HG03139 (cell line): ENCODE measurements around the gene CLSTN2.

Experiments used
- ATAC-seq: cut with Tn5 transposase; IDR thresholded peaks from one replicate; pipeline ENCODE4 v1.9.1; 2021; ENCODE audit not compliant: unreplicated experiment

CLSTN2 gene

DNA sequence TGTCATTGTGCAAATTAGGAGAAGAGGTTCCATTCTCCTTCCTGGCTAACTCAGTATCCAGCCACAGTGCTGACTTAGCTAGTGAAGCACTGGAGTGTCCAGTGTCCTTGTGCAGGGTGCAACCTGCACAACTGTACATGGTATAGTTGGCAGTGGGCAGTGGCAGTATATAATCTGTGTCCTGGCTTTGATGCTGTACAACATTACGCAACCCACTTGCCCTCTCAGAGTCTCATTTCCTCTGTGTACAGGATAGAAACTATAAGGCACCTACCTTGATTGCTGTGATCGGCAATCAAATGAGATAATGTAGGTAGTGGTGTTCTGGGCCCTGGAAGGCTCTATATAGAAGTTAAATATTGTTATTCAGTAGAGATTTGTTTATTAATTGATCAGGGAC is 333.6 kb downstream of the CLSTN2 start:
- no peak for ATAC-seq

DNA sequence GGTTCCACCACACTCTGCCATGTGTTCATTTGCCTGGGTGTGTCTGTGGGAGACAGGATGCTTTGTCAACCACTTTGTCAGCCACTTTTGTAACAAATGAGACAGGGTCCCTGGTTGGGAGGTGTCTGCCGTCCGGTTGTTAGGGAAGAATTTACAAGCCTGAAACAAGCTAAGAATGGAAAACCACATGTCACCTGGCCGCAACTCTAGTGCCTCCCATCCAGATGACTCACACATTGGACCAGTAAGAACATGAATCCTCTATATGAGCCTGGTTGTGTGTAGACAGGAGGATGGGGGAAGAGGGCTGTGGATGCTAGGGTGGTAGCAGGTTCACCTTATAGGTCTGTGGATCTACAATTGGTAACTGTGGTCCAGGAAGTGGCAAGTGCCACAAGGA is 335.3 kb downstream of the CLSTN2 start:
- ATAC-seq: no peak

DNA sequence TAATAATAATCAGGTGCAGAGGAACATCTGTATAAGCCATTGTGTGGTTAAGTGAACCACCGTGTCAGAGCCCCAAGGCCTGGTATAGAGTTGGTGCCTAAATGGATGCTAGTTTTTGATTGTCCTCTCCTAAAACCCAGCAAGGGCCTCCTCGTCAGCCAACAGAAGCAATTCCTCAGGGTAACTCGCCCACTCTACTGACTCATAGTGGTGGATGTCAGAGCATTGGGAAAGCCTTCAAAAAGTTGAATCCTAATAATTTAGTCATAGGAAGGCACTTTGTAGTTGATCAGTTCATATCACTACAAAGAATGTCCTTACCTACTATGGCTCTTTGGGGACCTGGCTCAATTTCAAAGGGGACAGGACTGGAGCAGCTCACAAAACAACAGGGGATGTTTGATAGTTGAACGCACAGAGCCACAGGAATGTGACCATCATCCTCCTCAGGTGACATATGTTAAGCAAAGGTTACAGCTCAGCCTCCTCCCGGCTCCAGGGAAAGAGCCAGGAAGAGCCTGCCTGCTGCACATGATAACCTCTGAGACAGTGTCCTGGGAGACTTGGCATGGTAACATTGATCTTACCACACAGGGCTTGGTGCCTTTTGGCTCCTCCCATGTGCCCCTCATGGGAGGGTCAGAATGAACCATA is 338.7 kb downstream of the CLSTN2 start:
- no peak for ATAC-seq

DNA sequence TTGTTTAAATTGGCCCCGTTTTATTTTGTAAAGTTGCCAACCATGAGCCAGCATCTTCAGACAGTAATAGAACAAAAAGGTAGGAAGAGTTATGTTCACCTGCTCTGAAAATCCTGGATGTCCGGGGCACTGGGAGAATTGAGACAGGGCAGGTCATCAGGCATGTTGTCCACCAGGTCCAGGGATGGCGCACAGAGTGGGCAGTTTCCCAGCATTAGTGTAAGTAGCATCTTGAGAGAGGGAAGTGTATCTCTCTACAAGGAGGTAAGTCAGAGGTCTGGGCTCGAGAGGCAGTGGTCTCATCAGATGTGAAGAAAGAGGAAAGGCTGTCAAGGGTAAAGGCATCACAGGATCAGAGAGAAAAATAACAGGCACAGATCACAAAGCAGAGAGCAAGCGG is 339.4 kb downstream of the CLSTN2 start:
- no peak for ATAC-seq

DNA sequence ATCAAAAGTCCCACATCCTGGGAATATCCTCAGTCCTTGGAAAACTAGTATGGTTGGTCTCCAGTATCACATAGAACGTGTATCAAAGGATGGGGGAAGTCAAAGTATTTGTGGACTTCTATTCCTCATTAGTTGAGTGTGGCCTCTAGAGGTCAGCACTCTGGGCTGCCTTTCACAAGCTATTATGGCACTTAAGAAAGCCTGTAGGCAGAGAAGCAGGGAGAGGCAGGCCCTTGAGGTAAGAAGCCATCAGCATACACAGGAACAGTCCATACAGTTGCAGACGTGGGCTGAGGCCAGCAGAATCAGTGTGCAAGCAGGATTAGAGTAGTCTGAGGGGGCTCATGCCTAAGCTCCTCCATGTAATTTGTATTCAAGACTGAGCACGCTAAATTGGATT is 341.7 kb downstream of the CLSTN2 start:
- ATAC-seq: no peak

DNA sequence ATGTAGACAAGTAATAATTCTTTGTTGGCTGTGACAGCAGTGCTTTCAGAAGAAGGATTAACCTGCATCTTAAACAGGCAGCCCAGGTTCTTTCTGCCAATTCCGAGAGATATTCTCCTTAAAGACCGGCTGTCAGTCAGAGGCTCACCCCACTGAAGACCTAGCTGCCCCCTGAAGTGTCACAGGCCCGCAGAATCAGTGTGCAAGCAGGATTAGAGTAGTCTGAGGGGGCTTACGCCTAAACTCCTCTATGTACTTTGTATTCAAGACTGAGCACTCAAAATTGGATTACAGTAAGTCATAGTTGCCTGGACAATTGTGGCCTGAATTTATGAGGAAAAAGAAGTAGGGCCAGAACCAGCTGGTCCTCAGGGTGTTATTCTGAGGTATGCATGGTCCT is 342.9 kb downstream of the CLSTN2 start:
- no peak for ATAC-seq

DNA sequence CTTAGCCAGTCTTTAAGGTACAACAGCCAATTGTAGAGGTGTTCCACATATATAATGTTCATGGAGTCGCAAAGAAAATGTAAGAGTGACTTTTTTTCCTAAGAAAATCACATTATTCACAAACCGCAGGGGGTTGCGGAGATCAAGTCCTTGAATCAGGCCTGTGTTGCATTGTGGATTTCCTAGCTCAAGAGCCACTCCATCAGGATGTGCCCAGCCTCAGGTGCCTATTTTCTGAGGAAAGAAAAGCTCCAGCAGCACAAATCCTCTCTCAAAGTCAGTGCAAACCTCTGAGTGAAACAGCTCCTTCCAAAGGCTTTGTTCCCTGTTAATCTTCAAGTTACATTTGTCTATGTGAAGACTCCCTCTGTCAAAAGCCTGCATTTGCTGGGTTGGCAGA is 349.4 kb downstream of the CLSTN2 start:
- ATAC-seq: no peak

DNA sequence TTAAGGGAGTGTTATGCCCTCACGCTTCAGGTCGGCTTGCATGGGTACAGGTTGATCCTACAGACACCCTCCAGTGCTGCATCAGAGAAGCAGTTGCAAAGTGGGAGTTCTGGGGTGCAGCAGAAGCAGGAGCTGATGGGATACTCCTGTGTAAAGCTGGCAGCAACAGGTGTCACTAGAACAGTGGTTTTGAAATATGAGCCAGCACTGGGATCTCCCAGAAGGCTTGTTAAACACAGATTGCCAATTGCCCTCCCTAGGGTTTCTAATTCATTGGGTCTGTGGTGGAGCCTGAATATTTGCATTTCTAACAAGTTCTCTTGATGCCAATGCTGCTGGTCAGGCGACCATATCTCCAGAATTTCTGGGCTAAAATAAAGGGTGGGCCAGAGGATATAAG is 350.4 kb downstream of the CLSTN2 start:
- no peak for ATAC-seq

DNA sequence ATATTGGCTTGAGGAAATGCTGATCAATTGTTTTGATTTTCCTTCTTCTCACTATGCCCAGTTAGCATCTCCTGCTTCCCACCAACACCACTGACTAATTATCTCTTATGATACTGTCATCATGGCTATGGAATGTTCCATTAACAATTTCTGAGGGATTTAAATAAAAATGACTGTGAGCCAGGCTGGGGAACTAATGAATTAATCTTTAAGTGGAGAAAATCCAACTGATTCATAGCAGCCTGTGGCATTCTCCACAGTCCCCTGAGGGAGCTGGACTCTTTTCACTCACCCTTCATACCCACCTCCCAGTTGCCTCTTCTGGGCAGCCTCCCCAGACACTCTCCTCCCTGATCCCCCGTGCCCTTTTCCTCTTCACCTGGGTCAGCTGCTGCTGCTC is 353.6 kb downstream of the CLSTN2 start:
- no peak for ATAC-seq

DNA sequence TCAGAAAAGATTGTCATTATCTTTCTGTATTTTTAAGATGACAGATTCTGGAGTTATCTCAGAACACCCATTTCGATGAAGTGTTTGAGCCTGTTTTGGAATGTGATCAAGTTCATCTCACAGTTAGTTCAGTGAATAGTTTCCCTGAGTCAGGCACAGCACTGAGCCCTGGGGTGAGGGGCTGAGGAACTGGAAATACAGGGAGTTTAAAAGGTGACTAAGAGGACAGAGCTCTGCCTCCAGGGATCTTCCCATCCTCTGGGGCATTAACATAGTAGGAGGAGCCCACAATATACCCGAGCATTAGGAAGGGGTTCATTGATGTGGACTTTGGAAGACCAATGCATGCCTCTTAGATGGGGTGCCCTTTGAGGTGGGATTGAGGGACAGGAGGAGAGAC is 355.1 kb downstream of the CLSTN2 start:
- no peak for ATAC-seq

DNA sequence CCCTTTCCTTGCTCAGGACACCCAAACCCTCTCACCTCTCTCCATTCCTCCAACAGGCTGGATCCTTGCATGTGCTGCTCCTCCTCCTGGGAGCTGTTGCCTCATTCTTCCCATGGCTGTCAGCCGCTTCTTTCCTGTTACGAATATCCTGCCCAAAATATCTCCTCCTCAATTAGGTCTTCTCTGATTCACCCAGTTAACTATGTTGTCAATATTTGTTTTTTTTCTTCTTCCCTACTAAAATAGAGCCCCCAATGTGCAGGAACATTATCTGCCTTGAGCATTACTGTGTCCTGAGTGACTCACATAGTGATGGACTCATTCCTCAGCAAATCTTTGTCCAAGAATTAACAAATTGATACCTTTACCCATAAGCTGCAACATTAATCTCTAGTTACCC is 357.2 kb downstream of the CLSTN2 start:
- no peak for ATAC-seq

DNA sequence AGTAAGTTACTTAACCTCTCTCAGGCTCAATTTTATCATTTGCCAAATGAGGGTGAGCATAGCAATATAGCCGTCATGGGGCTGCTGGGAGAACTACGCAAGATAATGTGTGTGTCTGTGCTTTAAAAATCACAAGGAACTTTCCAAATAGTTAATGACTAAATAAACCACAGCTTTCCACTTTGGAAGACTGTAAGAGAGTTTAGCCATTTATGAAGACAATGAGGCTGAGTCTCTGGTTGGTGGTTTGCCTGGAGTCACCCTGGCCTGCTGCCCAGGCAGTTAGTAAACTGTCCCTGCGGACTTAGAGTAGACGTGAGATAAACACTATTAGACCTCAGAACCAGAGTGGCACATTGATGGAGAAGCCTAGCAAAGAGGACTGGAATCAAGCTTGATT is 357.7 kb downstream of the CLSTN2 start:
- ATAC-seq: no peak

DNA sequence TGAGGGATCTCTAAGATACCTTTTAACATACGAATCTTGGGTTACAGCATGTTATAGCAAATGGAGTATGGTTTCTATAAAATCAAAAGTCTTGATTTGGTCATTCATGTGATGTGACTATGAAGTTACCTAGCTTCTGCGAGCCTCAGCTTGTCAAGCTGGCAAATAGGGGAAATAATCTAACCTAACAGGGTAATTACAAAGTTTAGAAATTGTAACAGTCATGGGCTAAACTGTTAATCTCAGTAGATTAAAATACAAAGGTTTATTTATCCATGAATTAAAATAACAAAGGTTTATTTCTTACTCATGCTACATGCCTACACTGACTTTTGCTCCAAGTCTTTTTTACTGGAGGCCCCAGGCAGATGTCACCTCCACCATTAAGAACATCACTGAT is 359.1 kb downstream of the CLSTN2 start:
- ATAC-seq: no peak

DNA sequence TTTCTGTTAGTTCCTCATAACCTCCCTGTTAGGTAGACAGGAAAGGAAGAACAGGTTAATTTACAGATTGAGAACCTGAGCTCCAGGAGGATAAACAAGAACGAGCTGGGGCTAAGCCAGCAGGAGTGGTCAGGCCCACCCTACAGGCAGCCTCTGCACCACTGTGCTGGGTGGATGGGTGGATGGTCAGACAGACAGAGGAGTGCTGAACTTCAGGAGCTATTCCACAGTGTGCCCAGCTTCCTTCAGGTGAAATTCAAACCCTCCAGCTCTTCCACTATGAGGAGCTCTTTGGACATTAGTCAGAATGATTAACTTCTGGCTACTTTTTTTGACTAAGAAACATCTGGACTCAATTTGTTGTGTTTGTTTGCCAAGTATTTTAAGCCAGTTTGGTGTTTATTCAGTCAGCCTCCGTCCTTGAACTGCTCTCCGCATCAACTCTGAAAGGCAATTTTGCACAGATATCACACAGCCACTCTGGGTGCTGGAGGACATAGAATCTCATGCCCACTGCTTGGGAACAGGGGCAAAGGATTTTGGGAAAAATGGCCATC is 361.9 kb downstream of the CLSTN2 start:
- no peak for ATAC-seq

DNA sequence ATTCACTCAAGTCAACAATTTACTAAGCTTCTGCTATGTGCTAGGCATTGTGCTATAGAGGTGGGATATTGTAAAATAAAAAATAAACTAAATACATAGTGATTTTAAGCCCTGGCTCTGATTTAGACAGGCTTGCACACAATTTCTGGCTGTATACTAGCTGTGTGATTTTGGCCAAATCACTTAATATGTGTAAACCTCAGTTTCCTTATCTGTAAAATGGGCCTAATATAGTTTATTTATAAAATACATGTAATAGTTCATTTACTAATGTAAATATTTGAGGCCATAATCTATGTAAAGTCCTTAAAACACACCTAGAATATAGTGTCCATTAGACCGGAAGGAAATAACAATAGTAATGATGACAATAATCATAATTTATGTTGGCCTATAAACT is 363.1 kb downstream of the CLSTN2 start:
- no peak for ATAC-seq

DNA sequence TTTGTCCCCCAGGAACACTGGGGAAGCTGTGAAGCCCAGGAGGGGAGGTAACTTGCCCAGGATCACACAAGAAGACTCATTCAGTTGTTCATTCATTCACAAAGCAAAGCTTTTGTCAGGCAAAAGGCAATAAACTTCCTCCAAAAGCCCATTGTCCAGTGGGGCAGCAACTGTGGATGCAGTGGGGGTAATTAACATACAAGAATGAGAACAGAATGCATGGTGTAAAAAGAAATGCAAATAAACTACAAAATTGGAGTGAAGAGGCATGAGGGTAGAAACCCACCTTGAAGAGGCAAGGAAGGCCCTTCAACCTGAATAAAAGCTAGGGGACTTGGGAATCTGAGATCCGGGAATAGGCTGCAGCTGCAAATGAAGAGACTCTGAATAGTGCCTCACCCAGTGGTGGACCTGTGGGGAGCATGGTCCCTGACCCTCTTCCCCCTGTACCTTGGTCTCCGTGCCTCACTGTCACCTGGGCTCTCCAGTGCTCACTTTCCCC is 363.6 kb downstream of the CLSTN2 start:
- no peak for ATAC-seq

DNA sequence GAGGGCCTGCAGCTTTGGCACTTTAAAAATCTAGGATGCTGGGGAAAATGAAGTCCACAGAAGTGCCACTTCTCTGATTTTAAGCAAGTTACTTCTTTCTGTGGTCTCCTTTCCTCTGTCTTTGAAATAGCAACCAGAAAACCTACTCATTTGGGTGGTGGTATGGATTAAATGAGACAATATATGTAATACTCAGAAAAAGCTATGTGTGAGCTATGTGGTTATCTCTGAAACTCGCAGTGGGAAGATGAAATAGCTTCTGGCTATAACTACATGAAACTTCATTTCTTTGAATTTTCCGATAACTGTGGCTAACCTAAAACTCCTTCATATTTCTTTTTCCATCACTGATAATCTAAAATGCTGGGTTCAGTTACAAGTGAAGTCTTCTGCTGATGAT is 368.9 kb downstream of the CLSTN2 start:
- ATAC-seq: no peak

DNA sequence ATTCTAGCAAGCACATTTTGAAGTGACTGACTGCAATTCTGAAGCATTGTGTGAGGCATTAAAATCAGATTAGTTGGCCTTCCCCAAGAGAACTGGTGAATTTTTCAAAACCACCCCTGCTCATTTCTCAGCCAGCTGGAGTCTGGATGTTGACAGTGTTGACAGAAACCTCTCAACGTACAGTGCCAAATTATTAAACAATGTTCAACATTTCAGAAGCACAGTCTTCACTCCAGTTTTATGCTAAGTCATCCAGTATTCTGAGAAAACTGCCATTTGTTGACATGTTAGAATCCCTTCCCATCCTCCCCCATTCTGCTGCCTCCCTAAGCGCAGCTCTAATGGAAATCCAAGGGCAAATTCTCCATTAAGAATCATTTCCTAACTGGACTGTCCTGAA is 373.6 kb downstream of the CLSTN2 start:
- no peak for ATAC-seq

DNA sequence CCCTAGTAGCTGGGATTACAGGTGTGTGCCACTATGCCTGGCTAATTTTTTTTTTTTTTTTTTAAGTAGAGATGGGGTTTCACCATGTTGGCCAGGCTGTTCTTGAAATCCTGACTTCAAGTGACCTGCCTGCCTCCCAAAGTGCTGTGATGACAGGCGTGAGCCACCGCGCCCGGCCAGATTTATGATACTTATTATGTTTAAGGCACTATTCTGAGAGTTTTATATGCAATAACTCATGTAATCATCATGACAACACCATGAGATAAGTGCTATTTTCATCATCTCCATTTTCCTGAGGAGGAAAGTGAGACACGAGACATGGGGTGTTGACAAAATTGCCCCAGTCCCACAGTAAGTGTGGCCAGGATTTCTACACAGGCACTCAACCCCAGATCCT is 376.4 kb downstream of the CLSTN2 start:
- no peak for ATAC-seq

DNA sequence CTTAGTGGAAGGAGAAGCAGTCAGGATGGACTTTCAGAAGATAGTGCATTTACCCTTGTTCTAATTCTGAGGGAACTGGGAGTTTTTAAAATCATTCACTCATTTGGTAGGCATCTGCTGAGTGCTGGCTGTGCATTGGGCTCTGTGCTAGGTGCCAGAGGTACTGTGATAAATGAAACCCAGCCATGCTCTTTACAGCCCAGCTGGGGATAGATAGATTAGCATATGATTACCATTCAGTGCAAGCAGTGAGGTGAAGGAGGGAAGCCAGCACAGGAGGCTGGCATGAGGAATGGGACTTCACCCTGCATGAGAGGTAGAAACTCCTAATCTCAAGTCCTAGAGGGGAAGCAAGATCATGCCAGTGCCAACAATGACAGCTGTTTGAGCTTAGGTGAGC is 381.0 kb downstream of the CLSTN2 start:
- no peak for ATAC-seq

DNA sequence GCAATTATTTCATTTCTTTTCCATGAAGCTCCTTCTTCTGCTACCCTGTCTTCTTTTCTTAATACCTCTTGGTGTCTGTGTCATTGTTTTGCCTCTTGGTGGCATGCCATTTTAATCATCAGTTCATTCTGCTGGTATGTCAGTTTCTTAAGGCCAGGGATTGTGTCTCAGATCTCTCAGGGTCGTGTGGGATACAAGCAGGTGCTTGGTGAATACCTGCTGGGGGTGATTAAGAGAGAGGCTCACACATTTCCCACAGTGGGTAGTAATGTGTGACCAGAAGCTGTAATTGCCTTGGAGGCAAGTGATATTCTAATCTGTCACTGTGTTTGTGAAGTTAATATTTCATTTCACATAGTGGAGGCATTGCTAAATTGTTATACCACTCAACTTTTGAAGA is 381.5 kb downstream of the CLSTN2 start:
- no peak for ATAC-seq

DNA sequence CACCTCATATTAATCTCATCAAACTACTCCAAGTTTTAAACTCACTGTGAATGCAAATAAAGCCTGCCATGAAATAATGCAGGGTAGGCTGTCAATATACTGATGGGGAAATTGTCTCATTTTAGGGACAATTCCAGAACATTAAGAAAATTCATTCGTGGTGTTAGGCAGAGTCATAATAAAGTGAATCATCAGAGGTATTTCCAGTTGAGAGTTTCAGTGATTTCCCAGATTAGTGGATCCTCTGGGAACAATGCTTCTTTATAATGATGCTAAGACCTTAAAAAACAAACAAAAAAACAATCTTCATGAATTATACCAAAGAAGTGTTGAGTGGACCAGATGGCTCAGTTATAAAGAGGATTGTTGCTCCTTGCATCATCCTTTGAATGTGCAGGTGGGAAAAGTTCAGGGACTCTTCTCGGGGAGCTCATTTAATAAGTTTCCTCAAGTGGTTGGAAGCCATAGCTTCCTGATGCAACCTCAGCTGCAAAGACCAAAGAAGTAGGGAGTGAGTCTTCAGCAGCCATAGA is 381.9 kb downstream of the CLSTN2 start:
- ATAC-seq: no peak

DNA sequence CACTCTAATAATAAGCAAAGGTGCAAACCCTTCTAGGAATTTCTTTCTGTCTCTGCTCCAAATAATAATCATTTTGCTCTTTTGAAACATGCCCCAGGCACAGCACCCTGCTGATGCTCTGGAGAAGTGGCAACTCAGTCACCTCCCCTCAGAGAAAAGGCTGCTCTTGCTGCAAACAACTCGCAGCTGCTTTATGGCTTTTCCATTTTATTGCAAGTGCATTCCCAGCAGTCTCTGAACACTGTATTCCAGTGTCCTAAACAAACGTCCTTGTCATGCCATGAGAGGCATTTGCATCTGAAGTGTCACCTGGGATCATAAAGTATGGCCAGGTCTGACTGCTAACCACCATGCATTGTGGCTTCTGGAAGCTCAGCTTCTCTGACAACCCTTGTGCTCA is 384.8 kb downstream of the CLSTN2 start:
- no peak for ATAC-seq
